Muscle of leg (tissue), 11 donors: ENCODE results near the gene SLC1A3. TPM values are rescaled to one million over a fixed set of nuclear protein-coding genes. Genes with fewer than 3 reads are reported as not detected.

ENCODE experiments used
- DNase-seq: peaks from one replicate; pipeline ENCODE4 v3.0.0; 2013
- H3K27ac ChIP-seq: one replicate; pipeline ENCODE4 v1.5.1; 2013; ENCODE audit warnings: mild to moderate bottlenecking, low read length, control low read depth
- H3K27me3 ChIP-seq: one replicate; pipeline ENCODE4 v1.6.1; 2013; ENCODE audit warnings: low read length; ENCODE audit not compliant: control insufficient read depth, insufficient read depth
- H3K36me3 ChIP-seq: one replicate; pipeline ENCODE4 v1.6.1; 2013; ENCODE audit warnings: low read length; ENCODE audit not compliant: control insufficient read depth, insufficient read depth
- H3K4me1 ChIP-seq: one replicate; pipeline ENCODE4 v1.6.1; 2013; ENCODE audit warnings: low read length; ENCODE audit not compliant: control insufficient read depth, insufficient read depth
- H3K4me3 ChIP-seq: one replicate; pipeline ENCODE4 v1.5.1; 2013; ENCODE audit warnings: low read length, control low read depth
- H3K9me3 ChIP-seq: replicated peaks from 2 replicates; pipeline ENCODE4 v1.6.1; 2013; ENCODE audit warnings: low read depth, low read length; ENCODE audit not compliant: control insufficient read depth
- WGBS: methylation state at CpG from one replicate; pipeline ENCODE4 v1.1.5; 2013; ENCODE audit warnings: missing lambda C conversion rate; ENCODE audit not compliant: insufficient coverage; 5-methylcytosine and 5-hydroxymethylcytosine counted together
- polyA plus RNA-seq, 8 donors: library from polyadenylated mRNA; unstranded; fragments of 120-200 nt; gene quantifications; one replicate each; pipeline versions ENCODE4 v1.2.1 to v1.2.3, GENCODE V29; 2013; ENCODE audit warnings: inconsistent platforms in 1 of 8, low replicate concordance in 1 of 8; ENCODE audit not compliant: insufficient read length in 8 of 8, insufficient read depth in 1 of 8
- total RNA-seq: library from RNA; stranded (reverse); fragments of 120-200 nt; gene quantifications from one replicate; pipeline ENCODE4 v1.2.4, GENCODE V29; 2013

SLC1A3 gene
- total and polyA plus RNA-seq, 9 donors, result 12.5 to 25.6 (median 18.1) TPM

GRCh38 chr5:36610621-36611020, 4.2 kb downstream of the SLC1A3 start:
- no peaks in the 10 kb centered on the region for H3K27me3 ChIP-seq
- DNase-seq, result no peak
- peaks cover 3% of the 10 kb centered on the region for H3K4me1 ChIP-seq
- H3K36me3 ChIP-seq, result peaks cover 20% of the 10 kb centered on the region
- whole genome bisulfite sequencing, result no CpG with 5 or more reads among the region's 1 CpG
- H3K27ac ChIP-seq, result no peak overlapping the region
- H3K4me3 ChIP-seq, result no peak overlapping the region
- no peaks in the 10 kb centered on the region for H3K9me3 ChIP-seq

GRCh38 chr5:36611520-36612274, 5.3 kb downstream of the SLC1A3 start:
- WGBS, result 100% methylated on average over 5 of the region's 9 CpGs
- H3K4me3 ChIP-seq, result no peak overlapping the region
- H3K36me3 ChIP-seq, result peaks cover 21% of the 10 kb centered on the region
- no peaks in the 10 kb centered on the region for H3K9me3 ChIP-seq
- H3K27ac ChIP-seq, result no peak overlapping the region
- H3K27me3 ChIP-seq, result no peaks in the 10 kb centered on the region
- no peak for DNase-seq
- H3K4me1 ChIP-seq, result peaks cover 3% of the 10 kb centered on the region

GRCh38 chr5:36613241-36613640, 6.8 kb downstream of the SLC1A3 start:
- no peak for DNase-seq
- Histone ChIP-seq H3K4me1 (peaks cover 1% of the 10 kb centered on the region), H3K36me3 (peaks cover 21% of the 10 kb centered on the region), H3K4me3 (no peak overlapping the region), H3K9me3 (no peaks in the 10 kb centered on the region), H3K27ac (no peak overlapping the region), H3K27me3 (no peaks in the 10 kb centered on the region)
- 82% methylated on average over 5 of the region's 8 CpGs for WGBS

GRCh38 chr5:36613771-36614656, 7.6 kb downstream of the SLC1A3 start:
- H3K27me3 ChIP-seq, result no peaks in the 10 kb centered on the region
- no peak overlapping the region for H3K4me3 ChIP-seq
- H3K4me1 ChIP-seq, result no peaks in the 10 kb centered on the region
- no peak overlapping the region for H3K27ac ChIP-seq
- WGBS, result no CpG with 5 or more reads among the region's 7 CpGs
- H3K36me3 ChIP-seq, result peaks cover 21% of the 10 kb centered on the region
- no peak for DNase-seq
- no peaks in the 10 kb centered on the region for H3K9me3 ChIP-seq

- 100% methylated on average over 1 of the region's 4 CpGs for WGBS
- DNase-seq, result no peak
- Histone ChIP-seq H3K27me3 (no peaks in the 10 kb centered on the region), H3K9me3 (no peaks in the 10 kb centered on the region), H3K27ac (no peak overlapping the region), H3K4me3 (no peak overlapping the region), H3K4me1 (no peaks in the 10 kb centered on the region), H3K36me3 (peaks cover 21% of the 10 kb centered on the region)
Observed at GRCh38 chr5:36614657-36615308, 8.4 kb downstream of the SLC1A3 start.

- 94% methylated on average over 3 of the region's 8 CpGs for WGBS
- no peaks in the 10 kb centered on the region for H3K27me3 ChIP-seq
- H3K9me3 ChIP-seq, result no peaks in the 10 kb centered on the region
- H3K27ac ChIP-seq, result no peak overlapping the region
- H3K4me1 ChIP-seq, result no peaks in the 10 kb centered on the region
- no peak overlapping the region for H3K4me3 ChIP-seq
- H3K36me3 ChIP-seq, result peaks cover 4% of the 10 kb centered on the region
- no peak for DNase-seq
Observed at GRCh38 chr5:36619012-36619635, 12.7 kb downstream of the SLC1A3 start.

GRCh38 chr5:36621985-36622384, 15.6 kb downstream of the SLC1A3 start:
- H3K36me3 ChIP-seq, result no peaks in the 10 kb centered on the region
- H3K9me3 ChIP-seq, result no peaks in the 10 kb centered on the region
- H3K4me3 ChIP-seq, result no peak overlapping the region
- no peak for DNase-seq
- WGBS, result 61% methylated on average over 4 of the region's 6 CpGs
- no peaks in the 10 kb centered on the region for H3K27me3 ChIP-seq
- no peaks in the 10 kb centered on the region for H3K4me1 ChIP-seq
- no peak overlapping the region for H3K27ac ChIP-seq

- Histone ChIP-seq H3K4me1 (no peaks in the 10 kb centered on the region), H3K4me3 (no peak overlapping the region), H3K27me3 (no peaks in the 10 kb centered on the region), H3K27ac (no peak overlapping the region), H3K9me3 (no peaks in the 10 kb centered on the region), H3K36me3 (no peaks in the 10 kb centered on the region)
- no peak for DNase-seq
- WGBS, result 92% methylated on average over 7 of the region's 9 CpGs
Observed at GRCh38 chr5:36623832-36624231, 17.4 kb downstream of the SLC1A3 start.

GRCh38 chr5:36624277-36624676, 17.9 kb downstream of the SLC1A3 start:
- H3K27ac ChIP-seq, result no peak overlapping the region
- no peaks in the 10 kb centered on the region for H3K9me3 ChIP-seq
- H3K4me3 ChIP-seq, result no peak overlapping the region
- H3K36me3 ChIP-seq, result no peaks in the 10 kb centered on the region
- no peaks in the 10 kb centered on the region for H3K27me3 ChIP-seq
- no peak for DNase-seq
- WGBS, result 94% methylated on average over 3 of the region's 8 CpGs
- no peaks in the 10 kb centered on the region for H3K4me1 ChIP-seq

- Histone ChIP-seq H3K4me1 (no peaks in the 10 kb centered on the region), H3K9me3 (no peaks in the 10 kb centered on the region), H3K4me3 (no peak overlapping the region), H3K27me3 (no peaks in the 10 kb centered on the region), H3K36me3 (peaks cover 15% of the 10 kb centered on the region), H3K27ac (no peak overlapping the region)
- no CpG with 5 or more reads among the region's 2 CpGs for WGBS
- DNase-seq, result no peak
Observed at GRCh38 chr5:36628695-36629094, 22.3 kb downstream of the SLC1A3 start.
